Fibroblast of skin of scalp (primary cell): Measurements from ENCODE around the gene KIDINS220.
A peak's percentile ranks its signal among the peaks of the same experiment; 100 is the strongest.

Experiments used
- DNase-seq: peaks from one replicate; pipeline ENCODE4 v3.0.0-alpha.2; 2013

Gene KIDINS220

GRCh38 chr2:8851811-8852560, 14.6 kb upstream of the KIDINS220 start:
- DNase-seq, result no peak

- no peak for DNase-seq
Observed at GRCh38 chr2:8850845-8851487, 13.6 kb upstream of the KIDINS220 start.

GRCh38 chr2:8849327-8849726, 11.9 kb upstream of the KIDINS220 start:
- DNase-seq, result peak; percentile 49

- no peak for DNase-seq
Observed at GRCh38 chr2:8848328-8849100, 11.1 kb upstream of the KIDINS220 start.

- no peak for DNase-seq
Observed at GRCh38 chr2:8847400-8847799, 10.0 kb upstream of the KIDINS220 start.

- no peak for DNase-seq
Observed at GRCh38 chr2:8841932-8842331, 4.5 kb upstream of the KIDINS220 start.

GRCh38 chr2:8840475-8841091, 3.2 kb upstream of the KIDINS220 start:
- no peak for DNase-seq

- no peak for DNase-seq
Observed at GRCh38 chr2:8839189-8839965, 2.0 kb upstream of the KIDINS220 start.

- no peak for DNase-seq
Observed at GRCh38 chr2:8837795-8838140, 355 bp upstream of the KIDINS220 start.

GRCh38 chr2:8835279-8835678, 2.1 kb downstream of the KIDINS220 start:
- no peak for DNase-seq

GRCh38 chr2:8833853-8834252, 3.6 kb downstream of the KIDINS220 start:
- DNase-seq, result no peak

GRCh38 chr2:8831516-8831915, 5.9 kb downstream of the KIDINS220 start:
- no peak for DNase-seq

GRCh38 chr2:8827729-8828128, 9.7 kb downstream of the KIDINS220 start:
- no peak for DNase-seq

- no peak for DNase-seq
Observed at GRCh38 chr2:8822218-8822617, 15.2 kb downstream of the KIDINS220 start.

GRCh38 chr2:8821276-8822217, 15.9 kb downstream of the KIDINS220 start:
- peak; percentile 21 for DNase-seq

- no peak for DNase-seq
Observed at GRCh38 chr2:8819948-8820347, 17.5 kb downstream of the KIDINS220 start.

- peak; percentile 23 for DNase-seq
Observed at GRCh38 chr2:8819194-8819593, 18.2 kb downstream of the KIDINS220 start.

- no peak for DNase-seq
Observed at GRCh38 chr2:8817221-8817620, 20.2 kb downstream of the KIDINS220 start.

- DNase-seq, result no peak
Observed at GRCh38 chr2:8806885-8807704, 30.3 kb downstream of the KIDINS220 start.
